IPS DF 6.9 (cell line): ENCODE measurements around the gene DCLRE1B.
"Not testable (repeated sequence)": the region's sequence is repeated elsewhere in the genome, so short reads cannot be mapped to it uniquely, and the experiment has no call there.

Source experiments
- DNase-seq: peaks from one replicate; pipeline ENCODE4 v3.0.0-alpha.2; 2013; ENCODE audit warnings: low read depth, low spot score
- H3K27ac ChIP-seq: one replicate; pipeline ENCODE4 v1.5.1; 2013; ENCODE audit warnings: low read length, control low read depth
- H3K27me3 ChIP-seq: 2 replicates; pipeline ENCODE4 v1.6.1; 2013; ENCODE audit warnings: mild to moderate bottlenecking, low read length; ENCODE audit not compliant: control insufficient read depth, insufficient read depth
- H3K36me3 ChIP-seq: 2 replicates; pipeline ENCODE4 v1.6.1; 2013; ENCODE audit warnings: low read length; ENCODE audit not compliant: control insufficient read depth, insufficient read depth
- H3K4me1 ChIP-seq: 2 replicates; pipeline ENCODE4 v1.6.1; 2013; ENCODE audit warnings: low read length; ENCODE audit not compliant: control insufficient read depth, insufficient read depth
- H3K4me3 ChIP-seq: 2 replicates; pipeline ENCODE4 v1.5.1; 2013; ENCODE audit warnings: mild to moderate bottlenecking, low read length
- H3K9me3 ChIP-seq: 2 replicates; pipeline ENCODE4 v1.6.1; 2013; ENCODE audit warnings: low read length, inconsistent platforms; ENCODE audit not compliant: control insufficient read depth, insufficient read depth
- WGBS: extraction: QIAGEN DNeasy Blood & Tissue Kit; methylation state at CpG from one replicate; pipeline ENCODE4 v1.1.7; 2013; ENCODE audit warnings: mixed read lengths, missing lambda C conversion rate; ENCODE audit not compliant: insufficient read length, insufficient coverage; 5-methylcytosine and 5-hydroxymethylcytosine counted together

DCLRE1B gene

DNA sequence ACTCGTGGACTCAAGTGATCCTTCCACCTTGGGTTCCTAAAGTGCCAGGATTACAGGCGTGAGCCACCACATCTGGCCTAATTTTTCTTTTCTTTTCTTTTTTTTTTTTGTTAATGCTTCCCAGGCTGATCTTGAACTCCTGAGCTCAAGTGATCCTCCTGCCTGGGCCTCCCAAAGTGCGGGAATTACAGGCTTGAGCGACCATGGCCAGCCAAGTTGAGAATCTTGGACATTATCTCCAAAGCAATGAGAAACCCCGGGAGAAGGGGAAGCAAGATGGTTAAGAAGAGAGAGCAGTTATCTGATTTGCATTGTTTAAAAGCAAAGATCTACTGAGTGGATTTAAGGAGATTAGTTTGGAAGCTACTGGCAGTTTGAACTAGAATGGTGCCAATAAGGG is 33.1 kb downstream of the DCLRE1B start:
- H3K4me1 ChIP-seq: no peaks in the 10 kb centered on the region
- DNase-seq: no peak
- H3K9me3 ChIP-seq: no peaks in the 10 kb centered on the region
- H3K4me3 ChIP-seq: no peak overlapping the region
- no peaks in the 10 kb centered on the region for H3K27me3 ChIP-seq
- no CpG with 5 or more reads among the region's 5 CpGs for WGBS
- no peak overlapping the region for H3K27ac ChIP-seq
- peaks cover 8% of the 10 kb centered on the region; the same call in 1 of the 2 replicates for H3K36me3 ChIP-seq

GRCh38 chr1:113940365-113941244 is 35.5 kb downstream of the DCLRE1B start:
- no peak overlapping the region for H3K4me3 ChIP-seq
- DNase-seq: no peak
- H3K36me3 ChIP-seq: peaks cover 8% of the 10 kb centered on the region; the same call in 1 of the 2 replicates
- no peaks in the 10 kb centered on the region for H3K4me1 ChIP-seq
- no peaks in the 10 kb centered on the region for H3K9me3 ChIP-seq
- no CpG with 5 or more reads among the region's 16 CpGs for WGBS
- H3K27me3 ChIP-seq: no peaks in the 10 kb centered on the region
- no peak overlapping the region for H3K27ac ChIP-seq

- Histone ChIP-seq H3K27ac (no peak overlapping the region), H3K4me1 (no peaks in the 10 kb centered on the region), H3K36me3 (peaks cover 8% of the 10 kb centered on the region; the same call in 1 of the 2 replicates), H3K9me3 (no peaks in the 10 kb centered on the region), H3K27me3 (no peaks in the 10 kb centered on the region), H3K4me3 (no peak overlapping the region)
- no peak for DNase-seq
- no CpG with 5 or more reads among the region's 7 CpGs for WGBS
Measured at GRCh38 chr1:113941245-113941559, 36.1 kb downstream of the DCLRE1B start.

- H3K27ac ChIP-seq: no peak overlapping the region
- no peak for DNase-seq
- H3K4me1 ChIP-seq: no peaks in the 10 kb centered on the region
- H3K9me3 ChIP-seq: no peaks in the 10 kb centered on the region
- no peak overlapping the region for H3K4me3 ChIP-seq
- H3K27me3 ChIP-seq: no peaks in the 10 kb centered on the region
- H3K36me3 ChIP-seq: peaks cover 8% of the 10 kb centered on the region; the same call in 1 of the 2 replicates
Measured at GRCh38 chr1:113942527-113942926, 37.4 kb downstream of the DCLRE1B start.

DNA sequence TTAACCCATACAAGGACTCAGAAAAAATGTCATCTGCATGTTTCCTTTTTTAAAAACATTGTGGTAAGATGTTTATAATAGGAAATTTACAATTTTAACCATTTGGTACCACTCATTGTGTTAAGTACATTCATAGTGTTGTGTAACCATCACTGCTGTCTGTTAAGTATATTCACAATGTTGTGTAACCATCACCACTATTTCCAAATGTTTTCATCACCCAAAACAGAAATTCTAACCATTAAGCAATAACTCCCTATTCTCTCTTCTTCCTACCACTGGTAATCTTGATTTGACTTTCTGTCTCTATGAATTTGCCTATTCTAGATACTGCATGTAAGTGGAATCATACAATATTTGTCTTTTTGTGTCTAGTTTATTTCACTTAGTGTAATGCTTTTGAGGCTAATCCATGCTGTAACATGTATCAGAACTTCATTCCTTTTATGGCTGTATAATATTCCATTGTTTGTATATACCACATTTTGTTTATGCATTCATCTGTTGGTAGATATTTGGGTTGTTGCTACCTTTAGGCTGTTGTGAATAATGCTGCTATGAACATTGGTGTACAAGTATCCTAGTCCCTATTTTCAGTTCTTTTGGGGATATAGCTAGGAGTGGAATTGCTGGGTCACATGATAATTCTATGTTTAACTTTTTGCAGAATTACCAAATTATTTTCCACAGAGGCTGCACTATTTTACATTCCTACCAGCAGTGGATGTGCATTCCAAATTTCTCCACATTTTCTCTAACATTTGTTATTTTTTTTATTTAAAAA is 38.1 kb downstream of the DCLRE1B start:
- Histone ChIP-seq H3K27ac (no peak overlapping the region), H3K4me1 (no peaks in the 10 kb centered on the region), H3K4me3 (no peak overlapping the region), H3K27me3 (no peaks in the 10 kb centered on the region), H3K9me3 (no peaks in the 10 kb centered on the region), H3K36me3 (peaks cover 8% of the 10 kb centered on the region; the same call in 1 of the 2 replicates)
- no peak for DNase-seq

GRCh38 chr1:113945329-113945728 is 40.2 kb downstream of the DCLRE1B start:
- no CpG with 5 or more reads among the region's 1 CpG for WGBS
- DNase-seq: no peak
- H3K9me3 ChIP-seq: no peaks in the 10 kb centered on the region

DNA sequence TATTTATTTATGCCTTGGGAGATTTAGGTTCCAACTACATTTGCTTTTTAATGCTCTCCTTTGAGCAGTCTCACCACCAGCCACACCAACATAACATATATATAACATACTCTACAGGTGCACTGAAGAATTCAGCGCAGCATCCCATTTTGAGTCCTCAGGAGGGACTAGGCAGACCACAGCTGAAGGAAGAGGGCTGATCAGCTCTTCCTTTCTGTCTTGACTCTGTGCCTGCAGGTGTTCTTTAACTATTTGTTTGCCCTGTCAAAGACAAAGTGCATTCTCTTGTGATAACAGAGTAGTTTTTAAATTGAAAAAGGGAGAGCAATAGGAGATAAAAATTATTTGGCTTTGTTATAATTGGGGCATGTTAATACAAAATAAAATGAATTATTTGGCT is 41.0 kb downstream of the DCLRE1B start:
- no CpG with 5 or more reads among the region's 1 CpG for WGBS

More at GRCh38 chr1:113945329-113945728, 40.2 kb downstream of the DCLRE1B start:
- no peaks in the 10 kb centered on the region for H3K4me1 ChIP-seq
- H3K36me3 ChIP-seq: peaks cover 8% of the 10 kb centered on the region; the same call in 1 of the 2 replicates
- H3K4me3 ChIP-seq: no peak overlapping the region
- H3K27ac ChIP-seq: no peak overlapping the region
- no peaks in the 10 kb centered on the region for H3K27me3 ChIP-seq

GRCh38 chr1:113946678-113947387 is 41.7 kb downstream of the DCLRE1B start:
- no peaks in the 10 kb centered on the region for H3K4me1 ChIP-seq
- no peaks in the 10 kb centered on the region; the same call in 1 of the 2 replicates for H3K36me3 ChIP-seq
- no peaks in the 10 kb centered on the region for H3K9me3 ChIP-seq
- no peak overlapping the region for H3K4me3 ChIP-seq
- no peak overlapping the region for H3K27ac ChIP-seq
- WGBS: no CpG with 5 or more reads among the region's 3 CpGs
- no peaks in the 10 kb centered on the region for H3K27me3 ChIP-seq
- no peak for DNase-seq

More for the DNA sequence above, 41.0 kb downstream of the DCLRE1B start:
- no peak for DNase-seq
- Histone ChIP-seq H3K36me3 (peaks cover 2% of the 10 kb centered on the region; the same call in 1 of the 2 replicates), H3K27me3 (no peaks in the 10 kb centered on the region), H3K27ac (no peak overlapping the region), H3K4me3 (no peak overlapping the region), H3K9me3 (no peaks in the 10 kb centered on the region), H3K4me1 (no peaks in the 10 kb centered on the region)

- DNase-seq: no peak
- H3K27me3 ChIP-seq: no peaks in the 10 kb centered on the region
- H3K9me3 ChIP-seq: no peaks in the 10 kb centered on the region
- no CpG with 5 or more reads among the region's 3 CpGs for WGBS
- no peaks in the 10 kb centered on the region; the same call in 1 of the 2 replicates for H3K36me3 ChIP-seq
- no peaks in the 10 kb centered on the region for H3K4me1 ChIP-seq
- no peak overlapping the region for H3K27ac ChIP-seq
- no peak overlapping the region for H3K4me3 ChIP-seq
Measured at GRCh38 chr1:113947388-113948107, 42.4 kb downstream of the DCLRE1B start.

GRCh38 chr1:113948151-113948550 is 43.0 kb downstream of the DCLRE1B start:
- not testable (repeated sequence) for H3K4me1 ChIP-seq, H3K27ac ChIP-seq, H3K36me3 ChIP-seq

More at GRCh38 chr1:113948151-113948550, 43.0 kb downstream of the DCLRE1B start:
- not testable (repeated sequence) for H3K9me3 ChIP-seq, DNase-seq, H3K27me3 ChIP-seq, H3K4me3 ChIP-seq
- WGBS: no CpG with 5 or more reads among the region's 4 CpGs
